MM.1S (cell line): ENCODE results near the gene SLX9.

Experiments used
- CTCF ChIP-seq: fragments of 300-600 bp; sonication (generic); IDR thresholded peaks from 2 replicates; pipeline ENCODE4 v1.5.1; 2016; ENCODE audit warnings: antibody characterized with exemption, low read length, mixed read lengths
- EZH2 ChIP-seq: fragments of 300-600 bp; sonication (generic); optimal IDR thresholded peaks from 2 replicates; pipeline ENCODE3; 2017; ENCODE audit warnings: low read depth, mild to moderate bottlenecking, antibody characterized with exemption, low read length, mixed read lengths
- EZH2phosphoT487 ChIP-seq: fragments of 300-600 bp; sonication (generic); IDR thresholded peaks from 2 replicates; pipeline ENCODE4 v1.6.1; 2018; ENCODE audit warnings: antibody characterized with exemption, low read length

GRCh38 chr21:44977616-44978340 is 37.9 kb downstream of the SLX9 start:
- TF ChIP-seq CTCF (no peak), EZH2 (no peak), EZH2phosphoT487 (no peak)
